HL-60 (cell line): ENCODE results near the gene ZNF19.

Source experiments
- GABPA ChIP-seq: IDR thresholded peaks from 2 replicates; pipeline ENCODE4 v1.6.1; 2012; ENCODE audit warnings: low read depth
- POLR2AphosphoS5 ChIP-seq: IDR thresholded peaks from 2 replicates; pipeline ENCODE4 v1.6.1; 2012; ENCODE audit warnings: low read depth
- TF ChIP-seq, protein P1 (sequence below): IDR thresholded peaks from one replicate; pipeline ENCODE4 v1.5.1; 2011; ENCODE audit warnings: low read length, control low read depth, inconsistent platforms; ENCODE audit not compliant: insufficient read depth

DNA sequence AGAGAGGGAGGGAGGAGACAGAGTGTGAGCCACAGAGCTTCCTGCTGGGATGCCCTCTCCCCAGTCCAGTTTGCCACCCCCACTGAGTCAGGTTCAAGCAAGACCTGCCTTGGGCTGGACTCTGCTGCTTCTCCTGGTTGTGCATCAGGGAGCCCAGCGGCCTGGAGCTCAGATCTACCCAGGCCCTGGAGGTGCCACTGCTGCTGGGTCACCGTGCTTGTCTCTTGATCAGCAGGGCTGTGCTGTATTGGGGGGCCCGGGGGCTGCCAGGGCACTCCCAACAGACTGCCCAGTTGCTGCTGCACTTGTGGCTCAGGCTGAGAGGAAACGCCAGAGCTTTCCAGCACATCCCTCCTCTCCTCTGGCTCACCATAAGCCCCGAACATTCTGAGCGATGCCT lies 56.2 kb downstream of the ZNF19 start:
- TF ChIP-seq, protein P1, sequence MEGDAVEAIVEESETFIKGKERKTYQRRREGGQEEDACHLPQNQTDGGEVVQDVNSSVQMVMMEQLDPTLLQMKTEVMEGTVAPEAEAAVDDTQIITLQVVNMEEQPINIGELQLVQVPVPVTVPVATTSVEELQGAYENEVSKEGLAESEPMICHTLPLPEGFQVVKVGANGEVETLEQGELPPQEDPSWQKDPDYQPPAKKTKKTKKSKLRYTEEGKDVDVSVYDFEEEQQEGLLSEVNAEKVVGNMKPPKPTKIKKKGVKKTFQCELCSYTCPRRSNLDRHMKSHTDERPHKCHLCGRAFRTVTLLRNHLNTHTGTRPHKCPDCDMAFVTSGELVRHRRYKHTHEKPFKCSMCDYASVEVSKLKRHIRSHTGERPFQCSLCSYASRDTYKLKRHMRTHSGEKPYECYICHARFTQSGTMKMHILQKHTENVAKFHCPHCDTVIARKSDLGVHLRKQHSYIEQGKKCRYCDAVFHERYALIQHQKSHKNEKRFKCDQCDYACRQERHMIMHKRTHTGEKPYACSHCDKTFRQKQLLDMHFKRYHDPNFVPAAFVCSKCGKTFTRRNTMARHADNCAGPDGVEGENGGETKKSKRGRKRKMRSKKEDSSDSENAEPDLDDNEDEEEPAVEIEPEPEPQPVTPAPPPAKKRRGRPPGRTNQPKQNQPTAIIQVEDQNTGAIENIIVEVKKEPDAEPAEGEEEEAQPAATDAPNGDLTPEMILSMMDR = no peak
- TF ChIP-seq POLR2AphosphoS5 (no peak), GABPA (no peak)
